MCF 10A (cell line): Measurements from ENCODE around the gene HHATL. TPM values are rescaled to one million over a fixed set of nuclear protein-coding genes. Genes with fewer than 3 reads are reported as not detected.

Experiments
- BruUV-seq: library from RNA; stranded (reverse); fragments of 400-500 nt; replicated peaks from 2 replicates; lab custom pipeline; 2021; lab: Mats Ljungman, UMichigan
- CTCF ChIA-PET: fragments of 300-600 bp; sonication (Branson Sonifier 250); formaldehyde crosslinking; extraction: SDS; loops from one replicate; lab custom pipeline; 2021; ENCODE audit warnings: antibody characterized with exemption, inconsistent platforms; lab: Yijun Ruan, JAX
- POLR2A ChIA-PET: fragments of 300-600, 350-650 bp; sonication (Branson Sonifier 250); formaldehyde crosslinking; extraction: SDS; loops from one replicate; lab custom pipeline; 2020; ENCODE audit warnings: antibody characterized with exemption, inconsistent platforms; lab: Yijun Ruan, JAX
- DNase-seq: peaks from one replicate; pipeline ENCODE4 v3.0.0-alpha.2; 2018; ENCODE audit not compliant: unreplicated experiment
- H3K27ac Mint-ChIP-seq: one replicate; pipeline ENCODE4 v1.8.0; 2022; ENCODE audit warnings: mild to moderate bottlenecking, low read depth, mixed read lengths; ENCODE audit not compliant: unreplicated experiment
- H3K27me3 Mint-ChIP-seq: one replicate; pipeline ENCODE4 v1.8.0; 2022; ENCODE audit warnings: mixed read lengths; ENCODE audit not compliant: insufficient read depth, unreplicated experiment
- H3K36me3 Mint-ChIP-seq: one replicate; pipeline ENCODE4 v1.8.0; 2022; ENCODE audit warnings: mild to moderate bottlenecking, moderate library complexity, mixed read lengths; ENCODE audit not compliant: insufficient read depth, unreplicated experiment
- H3K4me1 Mint-ChIP-seq: one replicate; pipeline ENCODE4 v1.8.0; 2022; ENCODE audit warnings: mixed read lengths; ENCODE audit not compliant: insufficient read depth, unreplicated experiment
- H3K4me3 Mint-ChIP-seq: one replicate; pipeline ENCODE4 v1.8.0; 2022; ENCODE audit warnings: mild to moderate bottlenecking, moderate library complexity, mixed read lengths; ENCODE audit not compliant: unreplicated experiment
- H3K9me3 Mint-ChIP-seq: one replicate; pipeline ENCODE4 v1.8.0; 2022; ENCODE audit warnings: mixed read lengths; ENCODE audit not compliant: unreplicated experiment
- intact Hi-C: fragments of 100-400 bp; cut with micrococcal nuclease; formaldehyde crosslinking; loops from 2 replicates; pipeline ENCODE4 v1.14.1; 2022
- total RNA-seq: library from RNA; stranded (reverse); gene quantifications from 2 replicates; pipeline ENCODE4 v1.2.3, GENCODE V29; 2022
- TF ChIP-seq, protein P1 (sequence below): fragments of 200-600 bp; IDR thresholded peaks from one replicate; pipeline ENCODE4 v1.8.0; 2022; ENCODE audit warnings: antibody characterized with exemption, mild to moderate bottlenecking; ENCODE audit not compliant: unreplicated experiment

HHATL gene
- total RNA-seq, 1 experiment from 2014 or later = not detected

DNA sequence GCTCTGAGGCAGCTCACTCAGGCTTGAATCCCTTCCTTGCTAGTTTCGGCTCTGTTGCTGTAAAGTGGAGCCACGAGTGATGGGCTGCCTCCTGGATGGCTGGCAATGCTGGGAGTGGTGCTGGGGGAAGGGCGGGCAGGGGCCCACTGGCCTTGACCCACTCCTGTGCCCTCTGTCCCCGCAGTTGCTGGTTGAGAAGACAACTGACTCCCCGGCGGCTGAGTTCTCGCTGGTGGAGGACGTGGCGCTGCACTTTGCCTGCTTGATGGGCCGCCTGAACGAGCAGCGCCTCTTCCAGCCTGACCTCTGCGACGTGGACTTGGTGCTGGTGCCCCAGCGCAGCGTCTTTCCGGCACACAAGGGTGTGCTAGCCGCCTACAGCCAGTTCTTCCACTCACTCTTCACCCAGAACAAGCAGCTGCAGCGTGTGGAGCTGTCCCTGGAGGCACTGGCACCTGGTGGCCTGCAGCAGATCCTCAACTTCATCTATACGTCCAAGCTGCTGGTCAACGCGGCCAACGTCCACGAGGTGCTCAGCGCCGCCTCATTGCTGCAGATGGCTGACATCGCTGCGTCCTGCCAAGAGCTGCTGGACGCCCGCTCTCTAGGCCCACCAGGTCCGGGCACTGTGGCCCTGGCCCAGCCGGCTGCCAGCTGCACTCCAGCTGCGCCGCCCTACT lies 44.4 kb downstream of the HHATL start:
- Mint-ChIP-seq H3K4me1 (peaks cover 23% of the 10 kb centered on the region), H3K4me3 (no peak overlapping the region), H3K36me3 (peaks cover 30% of the 10 kb centered on the region), H3K9me3 (no peaks in the 10 kb centered on the region), H3K27me3 (no peaks in the 10 kb centered on the region), H3K27ac (no peak overlapping the region)
- POLR2A ChIA-PET = no interaction called here
- DNase-seq = no peak
- TF ChIP-seq, protein P1, sequence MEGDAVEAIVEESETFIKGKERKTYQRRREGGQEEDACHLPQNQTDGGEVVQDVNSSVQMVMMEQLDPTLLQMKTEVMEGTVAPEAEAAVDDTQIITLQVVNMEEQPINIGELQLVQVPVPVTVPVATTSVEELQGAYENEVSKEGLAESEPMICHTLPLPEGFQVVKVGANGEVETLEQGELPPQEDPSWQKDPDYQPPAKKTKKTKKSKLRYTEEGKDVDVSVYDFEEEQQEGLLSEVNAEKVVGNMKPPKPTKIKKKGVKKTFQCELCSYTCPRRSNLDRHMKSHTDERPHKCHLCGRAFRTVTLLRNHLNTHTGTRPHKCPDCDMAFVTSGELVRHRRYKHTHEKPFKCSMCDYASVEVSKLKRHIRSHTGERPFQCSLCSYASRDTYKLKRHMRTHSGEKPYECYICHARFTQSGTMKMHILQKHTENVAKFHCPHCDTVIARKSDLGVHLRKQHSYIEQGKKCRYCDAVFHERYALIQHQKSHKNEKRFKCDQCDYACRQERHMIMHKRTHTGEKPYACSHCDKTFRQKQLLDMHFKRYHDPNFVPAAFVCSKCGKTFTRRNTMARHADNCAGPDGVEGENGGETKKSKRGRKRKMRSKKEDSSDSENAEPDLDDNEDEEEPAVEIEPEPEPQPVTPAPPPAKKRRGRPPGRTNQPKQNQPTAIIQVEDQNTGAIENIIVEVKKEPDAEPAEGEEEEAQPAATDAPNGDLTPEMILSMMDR = no peak
- intact Hi-C loops = no loop called here
- CTCF ChIA-PET = interaction anchor here (0.6 kb wide), 1 partner anchor 106 kb away, joined by 3 read pairs; no protein-coding TSS in a partner anchor
- no TSS peak for BruUV-seq

DNA sequence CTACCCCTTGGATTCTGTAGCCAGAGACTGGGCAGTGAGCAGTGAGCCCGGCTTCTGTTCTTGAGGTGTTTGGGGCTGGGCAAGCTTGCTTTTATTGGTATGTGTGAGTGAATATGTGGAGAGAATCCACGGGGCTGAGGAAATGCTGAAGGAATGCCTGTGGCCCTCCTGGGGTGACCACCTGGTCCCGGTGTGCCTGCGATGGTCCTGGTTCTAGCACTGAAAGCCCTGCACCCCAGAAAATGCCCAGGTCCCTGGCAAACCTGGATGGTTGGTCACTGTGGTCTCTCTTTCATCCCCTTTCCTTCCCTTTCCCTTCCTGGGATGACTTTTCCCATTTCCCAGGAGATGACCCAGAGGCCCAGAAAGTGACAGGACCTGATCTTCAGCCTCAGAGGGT lies 44.9 kb downstream of the HHATL start:
- no peaks in the 10 kb centered on the region for H3K27me3 Mint-ChIP-seq

DNA sequence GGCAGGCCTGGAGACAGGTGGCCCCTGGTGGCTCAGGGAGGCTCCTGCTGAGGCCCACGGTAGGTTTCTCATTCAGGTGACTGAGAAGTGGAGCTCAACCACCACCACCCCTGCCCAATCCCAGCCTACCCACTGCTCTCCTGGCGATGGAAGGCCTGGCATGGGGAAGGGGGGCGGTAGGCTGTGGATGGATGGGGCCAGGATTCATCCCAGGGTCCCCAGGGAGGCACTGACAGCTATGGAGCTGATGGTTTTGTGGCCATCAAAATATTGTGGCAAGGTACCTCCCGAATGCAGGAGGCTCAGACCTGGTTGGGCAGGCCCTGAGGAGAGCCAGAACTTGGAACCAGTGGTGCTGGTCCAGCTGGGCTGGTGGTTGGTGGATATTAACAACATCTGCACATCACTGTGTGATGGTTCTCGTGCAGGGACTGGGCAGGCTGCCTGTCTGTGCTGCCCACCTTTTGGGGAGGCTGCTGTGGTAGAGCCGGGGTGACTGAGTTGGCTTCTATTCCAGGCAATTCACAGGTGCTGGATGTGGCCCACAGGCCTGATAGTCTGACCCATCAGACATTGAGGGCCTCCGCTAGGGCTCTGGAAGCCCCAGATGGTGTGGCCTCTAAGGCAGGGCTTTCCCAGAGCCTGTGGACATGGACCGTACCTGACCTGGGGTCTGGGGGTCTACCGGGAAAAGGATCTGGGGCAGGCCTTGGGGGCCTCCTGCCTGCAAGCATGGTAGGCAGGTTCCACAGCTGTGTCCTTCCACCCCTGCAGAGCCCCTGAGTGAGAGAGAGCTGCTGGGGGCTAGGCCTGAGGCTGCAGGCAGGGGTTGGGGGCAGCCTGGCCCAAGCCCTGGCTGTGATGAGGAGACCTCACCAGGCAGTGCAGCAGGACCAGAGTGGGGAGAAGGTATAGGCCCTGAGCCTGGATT lies 45.7 kb downstream of the HHATL start:
- no peaks in the 10 kb centered on the region for H3K9me3 Mint-ChIP-seq
- H3K4me3 Mint-ChIP-seq = peak overlapping the region; percentile 90
- CTCF ChIA-PET = interaction anchor here (0.7 kb wide), 1 partner anchor 88 kb away, joined by 3 read pairs; no protein-coding TSS in a partner anchor
- intact Hi-C loops = no loop called here
- BruUV-seq = no TSS peak
- peaks cover 30% of the 10 kb centered on the region for H3K36me3 Mint-ChIP-seq
- no peaks in the 10 kb centered on the region for H3K27me3 Mint-ChIP-seq
- peaks cover 36% of the 10 kb centered on the region for H3K4me1 Mint-ChIP-seq
- POLR2A ChIA-PET = no interaction called here
- H3K27ac Mint-ChIP-seq = no peak overlapping the region
- TF ChIP-seq, protein P1 = no peak
- no peak for DNase-seq

More for the DNA sequence above, 44.9 kb downstream of the HHATL start:
- peaks cover 30% of the 10 kb centered on the region for H3K36me3 Mint-ChIP-seq
- no peak overlapping the region for H3K4me3 Mint-ChIP-seq
- no peak overlapping the region for H3K27ac Mint-ChIP-seq
- ChIA-PET CTCF (no interaction called here), POLR2A (no interaction called here)
- peaks cover 28% of the 10 kb centered on the region for H3K4me1 Mint-ChIP-seq
- no peaks in the 10 kb centered on the region for H3K9me3 Mint-ChIP-seq
- no peak for DNase-seq
- TF ChIP-seq, protein P1 = no peak
- intact Hi-C loops = no loop called here
- no TSS peak for BruUV-seq
